Measurements from ENCODE around the gene KRT33A. TPM values are rescaled to one million over a fixed set of nuclear protein-coding genes. Genes with fewer than 3 reads are reported as not detected.

The KRT33A gene
- total and polyA plus RNA-seq, 2 of the 8 experiments (the other 6 are each of a cell fraction or from before 2014, with no cell fraction given), result not detected

DNA sequence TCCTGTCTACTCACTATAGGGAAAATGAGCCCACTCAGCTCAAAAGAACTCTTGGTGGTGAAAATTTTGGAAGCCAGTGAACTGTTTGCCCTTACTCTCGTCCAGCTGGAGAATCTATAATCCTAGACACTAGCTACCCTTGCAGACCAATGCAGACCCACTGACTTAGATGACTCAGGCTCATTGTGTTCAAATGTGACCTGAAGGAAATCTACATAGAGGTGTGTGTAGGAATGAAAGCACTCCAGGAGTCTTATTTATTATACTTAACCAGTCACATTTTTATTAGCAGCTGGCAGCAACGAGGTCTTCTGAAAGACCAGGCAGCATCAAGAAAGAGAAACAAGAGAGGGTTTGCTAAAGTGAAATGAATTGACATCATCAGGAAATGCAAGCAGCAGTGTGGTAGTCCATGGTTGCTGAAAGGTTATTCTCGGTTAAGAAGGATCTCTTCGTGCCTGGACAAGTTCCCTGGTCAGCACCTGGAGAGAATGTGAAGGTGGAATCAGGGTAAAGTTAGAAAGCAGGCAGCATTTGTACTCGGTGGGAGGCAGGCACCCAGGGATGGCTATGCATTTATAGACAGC lies 49.3 kb downstream of the KRT33A start:
- Histone ChIP-seq H2AK5ac (ENCODE audit: low read depth, low read length) (no peak overlapping the region), H3K79me1 (ENCODE audit: low read depth, low read length) (no peaks in the 10 kb centered on the region), H3K9me3 (ENCODE audit: insufficient read depth in 2 of 2, low read depth in 1 of 2, low read length in 1 of 2) (no peaks in the 10 kb centered on the region; a peak in 1 of 4 replicates), H2AFZ (ENCODE audit: low read length) (no peak overlapping the region), H3K56ac (replicated peaks; ENCODE audit: insufficient read length, low read depth, low read length) (no peak overlapping the region), H4K20me1 (replicated peaks in 1 of 2; ENCODE audit: control insufficient read depth in 1 of 2, insufficient read depth in 2 of 2, low read length in 2 of 2) (no peaks in the 10 kb centered on the region), H3K4me2 (ENCODE audit: insufficient read depth in 1 of 2, low read depth in 2 of 2, low read length in 2 of 2) (no peak overlapping the region), H3K79me2 (ENCODE audit: control insufficient read depth in 1 of 2, insufficient read depth in 2 of 2, low read length in 2 of 2) (no peaks in the 10 kb centered on the region), H3K23me2 (ENCODE audit: low read depth, low read length) (no peaks in the 10 kb centered on the region; the same call in 1 of the 2 replicates), H3K27ac (ENCODE audit: low read depth, low read length) (no peak overlapping the region), H4K5ac (ENCODE audit: insufficient read length, low read depth, low read length) (no peak overlapping the region), H3K36me3 (ENCODE audit: control insufficient read depth in 2 of 4, insufficient read depth in 4 of 4, low read length in 3 of 4) (no peaks in the 10 kb centered on the region), H3K14ac (ENCODE audit: insufficient read length) (no peak overlapping the region), H4K8ac (ENCODE audit: extremely low read depth, insufficient read depth, low read length) (no peak overlapping the region), H3K18ac (ENCODE audit: extremely low read depth, low read length) (no peak overlapping the region), H2BK120ac (replicated peaks; ENCODE audit: low read depth, low read length) (no peak overlapping the region), H2BK12ac (ENCODE audit: low read depth, low read length) (no peak overlapping the region), H3K27me3 (replicated peaks in 1 of 4; ENCODE audit: control insufficient read depth in 3 of 4, extremely low read depth in 1 of 4, insufficient read depth in 3 of 4, low read length in 3 of 4) (no peaks in the 10 kb centered on the region; a peak in 1 of 7 replicates), H2BK20ac (ENCODE audit: low read length) (no peak overlapping the region), H2BK5ac (ENCODE audit: low read depth, low read length) (no peak overlapping the region), H3K9ac (replicated peaks in 1 of 4; ENCODE audit: extremely low read depth in 1 of 4, low read depth in 3 of 4, low read length in 3 of 4) (no peak overlapping the region), H3K4me3 (ENCODE audit: extremely low read depth in 1 of 4, insufficient read depth in 2 of 4, low read depth in 3 of 4, low read length in 4 of 4) (no peak overlapping the region), H3K4ac (replicated peaks; ENCODE audit: insufficient read length, low read depth, low read length) (no peak overlapping the region), H3K4me1 (replicated peaks in 1 of 4; ENCODE audit: control insufficient read depth in 3 of 4, insufficient read depth in 4 of 4, low read length in 3 of 4) (no peaks in the 10 kb centered on the region; a peak in 1 of 7 replicates), H2BK15ac (ENCODE audit: low read length) (no peak overlapping the region), H3K23ac (ENCODE audit: insufficient read length) (no peak overlapping the region), H4K91ac (replicated peaks; ENCODE audit: insufficient read length, low read length) (no peak overlapping the region)
- DNase-seq (ENCODE audit: low read depth in 1 of 2, low spot score in 2 of 2), result no peak
- CTCF ChIA-PET (ENCODE audit: partially characterized antibody), result interaction anchor here (0.8 to 1.8 kb wide), 4 partner anchors 21 to 347 kb away, joined by 3 to 7 read pairs (median 4); no protein-coding TSS in a partner anchor
- no peak for FAIRE-seq
- POLR2A ChIA-PET (ENCODE audit: partially characterized antibody), result no interaction called here
- WGBS, 2 experiments (ENCODE audit: extremely low coverage in 1 of 2, insufficient coverage in 1 of 2, insufficient read length in 1 of 2, insufficient replicate concordance in 2 of 2, low coverage in 1 of 2, low lambda C conversion rate in 2 of 2, missing lambda C conversion rate in 1 of 2), result 92% methylated on average over 5 of the region's 5 CpGs; no CpG with 5 or more reads in 1 of the 2 experiments
- no peak for TF ChIP-seq RXRA (IDR thresholded peaks at IDR 0.05; ENCODE audit: insufficient read depth, low read depth, low read length)
- no peak for TF ChIP-seq TEAD4 (IDR thresholded peaks at IDR 0.05; ENCODE audit: low read depth, low read length)
- no peak for TF ChIP-seq JUND (IDR thresholded peaks at IDR 0.05; ENCODE audit: low read length)
- TF ChIP-seq BCL11A (IDR thresholded peaks at IDR 0.05; ENCODE audit: low read depth in 2 of 2, low read length in 2 of 2), result no peak
- no peak for TF ChIP-seq RFX5 (IDR thresholded peaks at IDR 0.05; ENCODE audit: borderline replicate concordance, low read depth, low read length)
- no peak for TF ChIP-seq FOSL1 (IDR thresholded peaks at IDR 0.05; ENCODE audit: insufficient read depth, low read depth, low read length)
- no peak for TF ChIP-seq TAF1 (IDR thresholded peaks at IDR 0.05; ENCODE audit: low read depth, low read length)
- TF ChIP-seq CHD1 (IDR thresholded peaks at IDR 0.05; ENCODE audit: low read depth, low read length), result no peak
- TF ChIP-seq, protein P1, sequence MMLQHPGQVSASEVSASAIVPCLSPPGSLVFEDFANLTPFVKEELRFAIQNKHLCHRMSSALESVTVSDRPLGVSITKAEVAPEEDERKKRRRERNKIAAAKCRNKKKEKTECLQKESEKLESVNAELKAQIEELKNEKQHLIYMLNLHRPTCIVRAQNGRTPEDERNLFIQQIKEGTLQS (IDR thresholded peaks at IDR 0.05; ENCODE audit: insufficient read depth, low read depth, low read length), result no peak
- TF ChIP-seq SP4 (IDR thresholded peaks at IDR 0.05; ENCODE audit: low read length), result no peak
- TF ChIP-seq TAF7 (optimal IDR thresholded peaks at IDR 0.05; ENCODE audit: borderline replicate concordance, low read depth, low read length), result no peak
- TF ChIP-seq CBX5 (IDR thresholded peaks at IDR 0.05; ENCODE audit: low read depth, low read length), result no peak
- no peak for TF ChIP-seq EGR1 (IDR thresholded peaks at IDR 0.05; ENCODE audit: borderline replicate concordance, low read depth, low read length)
- TF ChIP-seq ZNF274 (IDR thresholded peaks at IDR 0.05; ENCODE audit: borderline replicate concordance, extremely low read depth, low read length), result no peak

Data from H1 (cell line).